ENCODE results near the gene SNX20. TPM values are rescaled to one million over a fixed set of nuclear protein-coding genes. Genes with fewer than 3 reads are reported as not detected.

SNX20 gene
- not detected in 2 replicates for polyA plus RNA-seq

GRCh38 chr16:50681021-50681885 lies at the start of gene SNX20:
Gene SNX20, minus strand, starts transcription at chr16:50681312. Its CDS starts 3,786 bp downstream, at chr16:50677526.

GRCh38 chr16:50692999-50693781 lies 12.1 kb upstream of the SNX20 start, which contains the start of gene NOD2:
Gene NOD2, plus strand, starts transcription at chr16:50693606. Its CDS starts 5,890 bp downstream, at chr16:50699496.

Other genes with a start within 250 kb of the SNX20 start
- gene NKD1, start 132.9 kb downstream of the SNX20 start, polyA plus RNA-seq = 0.07 and 0.17 TPM in 2 replicates
- gene NOD2, start 12.3 kb upstream of the SNX20 start, polyA plus RNA-seq = not detected in 2 replicates
- 9.6 and 16.8 TPM in 2 replicates for gene CYLD, start 60.8 kb upstream of the SNX20 start, polyA plus RNA-seq

All from Purkinje cell (primary cell).